HK-2 (cell line): Measurements from ENCODE around the gene ITGA1.
A peak's percentile ranks its signal among the peaks of the same experiment; 100 is the strongest.
"Not testable (repeated sequence)": the region's sequence is repeated elsewhere in the genome, so short reads cannot be mapped to it uniquely, and the experiment has no call there.

Source experiments
- DNase-seq: peaks from one replicate; pipeline ENCODE4 v3.0.0-alpha.2; 2018; ENCODE audit not compliant: unreplicated experiment

ITGA1 gene

DNA sequence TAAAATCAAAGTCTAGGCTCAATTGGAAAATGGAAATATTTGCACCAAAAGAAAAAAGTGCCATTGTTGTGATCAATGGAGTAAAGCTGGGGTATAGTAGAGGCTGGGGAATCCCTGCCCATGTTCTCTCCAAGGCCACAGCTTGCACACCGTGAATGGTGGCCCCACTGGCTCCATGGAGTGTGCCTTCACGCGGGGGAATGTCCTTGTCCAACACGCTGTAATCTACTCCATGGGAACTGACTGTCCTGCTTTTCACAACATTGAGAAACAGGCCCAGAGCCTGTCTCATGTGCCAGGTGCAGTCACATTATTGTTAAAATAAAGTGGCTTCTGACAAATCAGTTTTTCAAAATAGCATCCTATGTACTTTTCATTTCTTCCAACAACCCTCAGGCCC lies 168.3 kb downstream of the ITGA1 start:
- DNase-seq = no peak

DNA sequence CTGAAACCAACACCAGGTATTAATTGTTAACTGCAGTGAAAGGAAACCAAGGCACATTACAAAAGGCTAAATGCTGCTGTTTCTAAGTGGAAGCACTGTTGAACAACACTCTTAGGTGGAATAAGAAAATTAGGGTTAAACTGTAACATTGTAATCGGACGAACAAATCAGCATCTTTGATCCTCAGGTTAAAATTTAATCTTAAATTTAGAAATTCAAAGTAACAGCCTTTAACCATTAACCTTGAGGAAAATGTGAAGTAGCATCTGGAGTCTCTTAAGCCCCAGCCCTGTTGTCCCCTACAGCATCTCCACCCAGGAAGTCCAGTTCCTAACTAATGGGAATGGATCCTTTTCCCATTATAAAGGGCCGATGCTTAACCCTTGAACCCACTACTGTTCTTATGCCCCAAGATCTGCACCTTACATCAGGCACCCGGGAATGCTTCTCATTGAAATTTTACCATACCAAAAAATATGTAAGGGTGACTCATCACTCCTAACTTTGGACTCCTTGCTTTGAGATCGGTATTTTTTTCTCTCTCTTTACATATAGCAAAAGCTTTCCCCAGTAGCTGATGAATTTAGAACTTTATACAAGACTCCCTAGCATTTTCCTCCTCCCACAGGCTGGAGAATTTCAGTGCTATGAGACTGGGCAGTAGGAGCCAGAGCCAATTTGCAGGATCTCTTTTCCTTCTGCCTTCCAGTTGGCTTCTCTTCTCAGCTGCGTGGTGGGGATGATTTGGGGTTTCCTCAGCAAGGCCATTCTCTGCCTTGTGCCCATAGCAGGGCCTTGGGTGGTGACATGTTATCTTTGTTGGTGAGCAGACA lies 169.4 kb downstream of the ITGA1 start:
- no peak for DNase-seq

DNA sequence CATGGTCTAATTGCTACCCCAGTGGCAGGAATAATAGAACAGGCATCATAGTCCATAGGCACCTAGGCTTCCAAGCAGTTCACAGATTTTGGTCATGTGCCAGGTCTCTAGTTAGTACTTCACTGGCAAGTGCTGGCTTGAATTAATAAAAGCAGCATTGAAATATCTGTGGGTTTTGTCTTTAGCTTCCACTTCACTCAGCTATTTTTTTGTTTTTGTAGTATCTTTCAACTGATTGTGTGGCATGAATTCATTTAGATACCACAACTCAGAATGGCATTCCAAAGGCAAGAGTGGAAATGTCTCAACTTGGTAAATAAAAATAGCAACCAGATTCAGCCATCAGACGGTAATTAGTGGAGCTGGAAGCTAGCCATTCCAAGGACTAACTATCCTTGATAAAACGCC lies 173.6 kb downstream of the ITGA1 start:
- no peak for DNase-seq

DNA sequence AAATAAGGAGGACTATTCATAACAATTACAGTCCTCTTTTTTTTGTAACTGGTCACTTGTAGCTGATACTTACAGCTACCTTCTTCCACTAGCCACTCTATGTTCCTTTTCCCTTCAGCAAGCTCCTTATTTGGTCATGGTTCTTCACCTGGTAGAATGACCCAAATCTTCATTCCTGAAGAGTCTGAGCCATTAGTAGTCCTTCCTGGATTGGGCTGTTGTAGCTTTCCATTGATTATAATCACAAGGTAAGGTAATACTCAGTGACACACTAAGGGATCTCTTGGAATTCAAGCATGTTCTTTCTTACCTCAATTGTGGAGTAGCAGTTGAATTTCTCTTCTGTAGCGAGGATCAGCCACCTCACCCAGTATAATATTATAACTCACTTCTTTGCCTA lies 175.9 kb downstream of the ITGA1 start:
- no peak for DNase-seq

DNA sequence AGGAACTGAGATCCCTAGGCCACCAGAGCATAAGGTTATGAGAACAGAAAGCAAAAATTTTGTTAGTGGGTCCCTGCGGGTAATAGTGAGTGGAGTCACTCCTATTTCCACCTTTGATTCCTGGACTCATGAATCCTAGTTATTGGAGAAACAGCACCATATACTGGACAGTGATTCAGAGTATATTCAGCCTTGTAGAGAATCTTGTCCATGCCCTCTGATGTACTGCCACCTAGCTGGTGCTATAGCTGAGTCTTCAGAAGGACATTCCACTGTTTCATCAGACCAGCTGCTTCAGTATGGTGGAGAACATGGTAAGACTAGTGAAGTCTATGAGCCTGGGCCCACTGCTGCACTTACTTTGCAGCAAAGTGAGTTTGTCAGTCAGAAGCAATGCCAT lies 176.4 kb downstream of the ITGA1 start:
- no peak for DNase-seq

DNA sequence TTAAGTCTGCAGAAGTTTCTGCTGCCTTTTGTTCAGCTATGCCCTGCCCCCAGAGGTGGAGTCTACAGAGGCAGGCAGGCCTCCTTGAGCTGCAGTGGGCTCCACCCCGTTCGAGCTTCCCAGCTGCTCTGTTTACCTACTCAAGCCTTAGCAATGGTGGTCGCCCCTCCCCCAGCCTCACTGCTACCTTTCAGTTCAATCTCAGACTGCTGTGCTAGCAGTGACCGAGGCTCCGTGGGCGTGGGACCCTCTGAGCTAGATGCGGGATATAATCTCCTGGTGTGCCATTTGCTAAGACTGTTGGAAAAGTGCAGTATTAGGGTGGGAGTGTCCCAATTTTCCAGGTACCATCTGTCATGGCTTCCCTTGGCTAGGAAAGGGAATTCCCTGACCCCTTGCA lies 188.4 kb downstream of the ITGA1 start:
- not testable (repeated sequence) for DNase-seq

DNA sequence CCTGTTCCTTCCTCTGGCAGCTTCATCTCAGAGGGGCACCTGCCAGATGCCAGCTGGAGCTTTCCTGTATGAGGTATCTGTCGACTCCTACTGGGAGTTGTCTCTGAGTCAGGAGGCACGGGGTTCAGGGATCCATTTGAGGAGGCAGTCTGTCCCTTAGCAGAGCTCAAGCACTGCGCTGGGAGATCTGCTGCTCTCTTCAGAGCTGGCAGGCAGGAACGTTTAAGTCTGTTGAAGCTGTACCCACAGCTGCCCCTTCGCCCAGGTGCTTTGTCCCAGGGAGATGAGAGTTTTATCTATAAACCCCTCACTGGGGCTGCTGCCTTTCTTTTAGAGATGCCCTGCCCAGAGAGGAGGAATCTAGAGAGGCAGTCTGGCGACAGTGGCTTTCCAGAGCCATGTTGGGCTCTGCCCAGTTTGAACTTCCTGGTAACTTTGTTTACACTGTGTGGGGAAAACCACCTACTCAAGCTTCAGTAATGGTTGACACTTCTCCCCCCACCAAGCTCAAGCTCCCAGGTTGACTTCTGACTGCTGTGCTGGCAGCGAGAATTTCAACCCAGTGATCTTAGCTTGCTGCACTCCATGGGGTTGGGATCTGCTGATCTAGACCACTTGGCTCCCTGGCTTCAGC lies 189.7 kb downstream of the ITGA1 start:
- no peak for DNase-seq

DNA sequence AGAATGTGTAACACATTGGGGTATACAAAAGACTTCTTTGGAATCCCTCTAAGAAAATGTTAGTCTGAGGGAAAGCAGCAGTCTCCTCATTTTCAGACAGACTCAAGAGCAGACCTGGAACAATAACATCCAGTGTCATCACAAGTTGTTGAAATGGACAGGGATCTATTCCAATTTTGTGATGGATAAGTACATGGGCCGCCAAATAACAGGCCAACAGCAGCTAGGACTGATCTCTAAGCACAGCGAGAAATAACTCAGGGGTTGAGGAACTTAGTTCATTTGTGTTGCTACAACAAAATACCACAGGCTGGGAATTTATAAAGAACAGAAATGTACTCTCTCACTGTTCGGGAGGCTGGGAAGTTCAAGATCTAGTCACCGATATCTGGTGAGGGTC lies 193.8 kb downstream of the ITGA1 start:
- no peak for DNase-seq

DNA sequence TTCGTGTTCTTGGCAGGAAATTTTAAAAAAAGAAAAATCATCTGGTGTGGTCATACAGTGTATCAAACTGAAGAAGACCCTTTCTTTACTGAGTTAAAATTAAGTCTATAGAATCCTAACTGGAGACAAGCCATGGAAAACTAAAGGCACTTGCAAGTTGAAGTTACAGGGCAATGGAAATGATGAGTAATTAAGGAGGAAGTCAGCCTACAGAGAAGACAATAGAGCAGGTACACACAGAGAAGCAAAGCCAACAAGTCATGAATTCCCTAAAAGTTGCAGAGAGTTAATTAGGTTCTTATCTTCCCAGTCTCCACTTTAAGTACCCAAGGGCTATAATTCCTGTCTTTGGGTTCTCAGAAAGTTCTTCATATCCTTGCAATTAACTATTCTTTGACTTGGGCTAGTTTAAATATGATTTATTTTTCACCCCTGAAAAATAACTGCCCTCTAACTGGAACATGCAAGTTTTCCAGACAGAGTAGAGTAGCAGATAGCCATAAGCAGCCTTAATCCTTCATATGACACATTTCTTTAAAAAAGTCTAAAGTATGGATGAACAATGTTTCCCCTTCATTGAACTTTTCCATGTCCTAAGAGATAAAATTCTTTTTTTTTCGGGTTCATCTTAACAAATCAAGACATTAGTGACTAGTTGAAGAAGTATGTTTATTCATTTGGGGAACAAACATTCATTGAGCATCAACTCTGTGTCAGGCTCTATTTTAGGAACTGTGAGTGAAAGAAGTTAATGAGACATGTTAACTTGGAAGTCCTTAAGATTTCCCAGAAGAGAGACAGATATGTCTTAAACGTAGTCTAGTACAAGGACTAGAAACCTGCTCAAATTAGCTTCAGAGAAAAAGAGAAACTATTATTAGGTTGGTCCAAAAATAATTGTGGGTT lies 196.3 kb downstream of the ITGA1 start:
- no peak for DNase-seq

DNA sequence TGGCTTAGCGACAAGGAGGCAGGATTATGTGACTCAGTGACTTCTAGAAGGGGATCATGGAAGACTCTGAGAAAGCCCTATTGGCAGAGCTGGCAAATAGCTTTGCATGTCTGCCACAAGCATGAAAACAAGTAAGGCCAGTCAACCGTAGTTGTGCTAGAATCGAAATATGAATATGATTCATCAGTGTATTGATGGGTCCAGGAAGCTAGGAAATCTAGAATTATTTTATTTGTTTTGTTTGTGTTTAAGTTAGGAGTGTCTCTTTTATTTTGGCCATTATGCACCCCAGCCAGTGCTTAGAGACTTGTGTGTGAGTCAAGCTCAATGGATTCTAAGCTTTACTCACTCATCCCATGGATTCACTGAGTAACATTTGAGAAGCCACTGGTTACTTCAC lies 197.6 kb downstream of the ITGA1 start:
- no peak for DNase-seq

DNA sequence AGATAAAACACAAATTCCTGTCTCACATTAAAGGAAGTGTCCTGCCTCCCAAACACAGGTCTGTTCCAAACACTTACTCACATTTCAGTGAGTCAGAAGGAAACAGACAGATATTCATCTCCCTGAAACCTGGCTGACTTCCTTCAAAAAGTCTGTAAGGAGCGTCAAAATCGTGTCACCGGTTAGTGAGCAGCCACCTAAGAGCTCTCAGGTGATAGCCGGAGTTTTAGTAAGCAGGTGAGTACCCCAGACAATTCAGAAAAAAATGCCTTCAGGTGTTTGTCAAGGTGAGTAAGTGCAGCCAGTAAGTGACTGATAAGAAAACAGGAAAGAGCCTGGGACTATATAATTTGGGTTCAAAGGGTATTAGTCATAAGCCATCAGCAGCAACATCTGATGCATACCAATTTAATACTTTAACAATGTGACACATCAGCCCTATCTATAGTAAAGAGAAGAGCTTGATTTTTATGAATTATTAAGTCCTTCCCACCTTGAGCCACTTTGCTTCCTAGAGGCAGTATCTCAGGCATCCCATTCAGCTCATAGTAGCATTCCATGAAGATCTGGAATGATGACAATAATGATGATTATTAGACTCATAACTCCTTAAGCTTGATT lies 200.1 kb downstream of the ITGA1 start:
- peak; percentile 3 for DNase-seq

DNA sequence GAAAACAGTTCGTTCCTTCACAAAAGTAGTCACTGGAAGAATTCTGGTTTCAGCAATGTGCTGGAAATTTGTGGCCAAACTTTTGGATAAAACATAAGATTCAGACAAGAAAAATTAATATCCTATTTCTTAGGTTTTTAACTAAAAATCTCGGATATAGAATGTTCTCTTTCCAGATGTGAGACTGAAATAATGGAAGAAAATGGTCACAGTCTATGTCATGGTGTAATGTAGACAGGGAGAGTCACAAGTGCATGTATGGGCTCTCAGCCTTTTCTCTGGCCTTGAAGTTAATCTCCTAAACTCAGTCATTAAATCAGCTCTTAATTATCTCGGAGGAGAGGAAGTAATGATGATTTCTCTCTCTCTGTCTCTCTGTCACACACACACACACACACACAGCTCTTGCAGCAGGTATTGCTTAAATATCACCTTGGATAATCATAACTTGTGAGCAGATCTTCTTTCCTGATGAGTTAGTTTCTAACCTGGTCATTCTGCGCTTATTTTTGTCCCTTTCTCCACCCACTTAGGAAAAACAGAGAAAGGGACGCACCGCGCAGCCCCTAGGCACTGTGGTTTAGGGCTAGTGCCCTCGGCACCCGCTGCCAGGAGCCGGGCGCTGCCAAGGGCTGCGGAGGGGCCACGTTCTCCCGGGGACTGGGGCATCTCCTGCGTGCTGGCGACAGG lies 200.8 kb downstream of the ITGA1 start:
- DNase-seq = no peak

DNA sequence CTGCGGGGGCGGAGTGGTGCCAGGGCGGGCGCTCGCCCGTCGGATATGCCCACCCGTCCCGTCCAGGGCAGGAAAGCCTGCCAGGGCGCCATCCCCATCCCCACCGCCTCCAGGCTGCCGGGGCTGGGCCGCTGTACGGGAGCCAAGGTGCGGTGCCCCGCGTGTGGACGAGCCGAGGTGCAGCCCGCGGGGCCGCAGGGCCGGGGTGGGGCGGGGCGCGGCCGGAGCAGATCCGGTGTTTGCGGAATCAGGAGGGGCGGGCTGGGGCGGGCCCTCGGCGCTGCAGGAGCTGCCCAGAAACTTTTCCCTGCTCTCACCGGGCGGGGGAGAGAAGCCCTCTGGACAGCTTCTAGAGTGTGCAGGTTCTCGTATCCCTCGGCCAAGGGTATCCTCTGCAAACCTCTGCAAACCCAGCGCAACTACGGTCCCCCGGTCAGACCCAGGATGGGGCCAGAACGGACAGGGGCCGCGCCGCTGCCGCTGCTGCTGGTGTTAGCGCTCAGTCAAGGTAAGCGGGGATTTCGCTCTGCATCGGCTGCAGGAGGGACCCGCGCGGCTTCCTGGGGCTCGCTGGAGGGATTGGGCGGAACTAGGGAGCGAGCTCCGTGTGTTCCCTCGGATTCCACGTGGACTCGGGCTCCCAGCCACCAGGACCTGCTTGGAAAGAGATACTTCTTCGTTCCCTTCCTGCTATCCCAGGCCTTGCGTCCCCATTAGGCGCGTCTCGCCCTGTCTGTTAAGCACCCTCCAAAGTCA lies 201.5 kb downstream of the ITGA1 start, which contains the start of gene ITGA2:
ITGA2 (plus strand) TSS at position 328 of the 756 bp plus-strand sequence; CDS start at position 445, 117 bp downstream.
- DNase-seq = peak; percentile 50

DNA sequence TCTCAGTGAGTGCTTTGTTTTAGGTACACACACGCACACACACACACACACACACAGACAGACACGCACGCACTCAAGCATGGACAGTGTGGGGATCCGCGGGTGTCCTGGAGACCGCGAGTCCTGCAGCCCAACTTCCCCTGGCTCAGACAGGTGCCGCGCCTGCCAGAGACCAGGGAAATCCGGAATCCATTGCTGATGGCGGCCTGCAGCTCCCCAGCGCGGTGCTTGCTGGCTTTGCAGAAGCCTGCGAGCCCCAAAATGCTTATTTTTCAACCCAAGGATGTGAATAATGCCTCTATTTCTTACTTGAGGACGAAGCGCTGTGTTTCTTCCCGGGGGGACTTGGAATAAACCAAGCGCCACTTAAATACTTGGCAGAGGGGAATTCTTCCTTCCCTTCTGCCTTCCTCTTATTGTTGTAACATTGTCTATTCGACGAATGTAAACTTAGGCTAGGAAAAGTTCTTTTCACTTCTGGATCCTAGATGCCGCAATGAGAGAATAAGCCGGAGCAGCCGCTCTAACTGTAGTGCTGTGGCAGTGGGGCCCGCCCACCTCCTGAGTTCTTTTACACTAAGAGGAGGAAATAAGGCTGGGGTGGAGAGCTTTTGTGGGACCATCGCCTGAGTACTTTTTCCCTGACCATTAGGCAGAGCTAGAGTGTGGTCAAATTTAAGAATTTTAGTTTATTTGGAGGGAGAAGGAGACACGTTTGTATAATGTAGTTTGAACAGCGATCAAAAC lies 202.2 kb downstream of the ITGA1 start:
- DNase-seq = peak; percentile 25

DNA sequence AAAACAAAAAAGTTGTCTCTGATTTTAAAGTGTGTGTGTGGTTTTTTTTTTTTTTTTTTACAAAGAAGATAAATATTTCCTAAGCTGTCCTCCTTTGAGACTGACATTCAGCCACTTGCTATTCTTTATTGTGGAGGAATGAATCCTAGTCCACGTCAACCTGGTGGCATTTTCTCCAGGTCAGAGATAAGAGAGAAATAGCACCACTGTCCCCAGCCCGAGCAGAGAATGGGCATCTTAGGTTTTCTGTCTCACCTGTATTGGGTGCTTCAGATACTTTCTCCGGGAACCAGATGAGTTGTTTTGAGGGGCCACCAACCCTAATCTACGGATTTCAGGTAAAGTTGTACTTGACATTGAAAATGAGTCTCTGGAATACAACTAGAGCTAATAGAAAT lies 202.8 kb downstream of the ITGA1 start:
- DNase-seq = no peak

DNA sequence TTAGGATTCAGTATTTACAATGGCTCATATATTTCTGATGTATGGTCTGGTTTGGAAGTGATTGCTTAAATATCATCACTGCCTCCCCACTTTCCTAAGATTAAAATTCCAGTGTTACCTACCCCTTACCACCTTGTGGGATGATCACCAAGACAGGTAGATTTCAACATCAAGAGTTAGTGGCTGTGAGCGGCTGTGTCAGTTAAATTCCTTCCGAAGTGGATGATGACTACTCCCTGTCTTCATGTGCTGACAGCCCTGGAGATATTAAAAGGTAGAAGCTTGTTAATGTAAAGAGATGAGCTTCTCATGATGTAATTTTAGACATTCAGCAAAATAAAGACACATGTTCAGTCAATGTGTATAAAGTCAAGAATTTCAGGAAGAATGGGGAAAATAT lies 205.7 kb downstream of the ITGA1 start:
- no peak for DNase-seq

DNA sequence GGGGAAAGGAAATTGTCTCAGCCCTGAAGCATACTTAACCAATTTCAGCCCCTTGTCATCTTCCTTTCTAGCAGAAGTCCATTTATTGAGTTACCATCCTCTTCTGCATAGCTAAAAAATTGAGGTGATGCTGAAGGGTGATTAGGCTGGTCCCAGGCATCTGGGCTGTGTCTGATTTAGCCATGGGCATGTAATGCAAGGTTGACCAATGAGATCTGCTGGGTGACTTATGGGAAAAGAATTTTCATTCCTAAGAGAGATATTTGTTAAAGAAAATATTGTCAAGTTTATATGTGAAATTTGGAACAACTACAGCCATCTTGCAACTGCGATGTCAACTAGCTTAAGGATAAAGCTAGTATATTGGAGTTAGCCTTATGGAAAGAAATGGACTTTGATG lies 206.6 kb downstream of the ITGA1 start:
- no peak for DNase-seq

DNA sequence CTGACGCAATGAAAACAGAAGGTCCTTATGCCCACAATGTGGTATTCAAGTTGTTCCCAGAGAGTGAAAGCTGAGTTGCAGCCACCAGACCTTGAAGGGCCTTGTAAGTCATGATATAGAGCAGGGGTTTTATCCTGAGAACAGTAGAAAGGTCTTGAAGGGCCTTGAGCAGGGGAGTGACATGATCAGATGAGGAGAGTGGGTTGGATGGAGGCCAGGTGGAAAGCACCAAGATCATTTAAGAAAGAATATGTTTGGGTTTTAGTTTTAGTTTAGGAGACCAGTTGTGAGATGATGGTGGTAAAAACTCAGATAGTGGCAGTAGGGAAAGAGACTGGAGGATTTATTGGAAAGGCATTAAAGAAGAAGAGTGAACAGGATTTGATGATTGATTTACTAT lies 207.4 kb downstream of the ITGA1 start:
- DNase-seq = no peak

DNA sequence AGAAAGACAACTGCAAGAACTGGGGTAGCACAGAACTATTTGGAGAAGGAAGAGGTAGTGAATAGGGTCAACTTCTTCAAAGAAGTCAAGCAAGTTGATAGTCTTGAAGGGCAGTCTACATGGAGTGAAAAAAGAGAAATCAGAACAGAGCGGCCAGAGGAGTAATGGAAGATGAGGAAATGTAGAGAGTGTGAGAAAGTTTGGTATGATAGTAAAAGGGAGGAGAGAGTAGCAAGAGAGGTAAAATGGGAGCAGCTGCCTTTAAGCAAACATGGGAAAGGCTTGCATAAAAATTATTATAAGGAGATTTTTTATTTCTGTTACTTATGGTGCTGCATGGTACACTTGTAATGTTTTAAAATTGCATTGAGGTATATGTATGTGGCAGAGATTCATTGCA lies 208.2 kb downstream of the ITGA1 start:
- no peak for DNase-seq

DNA sequence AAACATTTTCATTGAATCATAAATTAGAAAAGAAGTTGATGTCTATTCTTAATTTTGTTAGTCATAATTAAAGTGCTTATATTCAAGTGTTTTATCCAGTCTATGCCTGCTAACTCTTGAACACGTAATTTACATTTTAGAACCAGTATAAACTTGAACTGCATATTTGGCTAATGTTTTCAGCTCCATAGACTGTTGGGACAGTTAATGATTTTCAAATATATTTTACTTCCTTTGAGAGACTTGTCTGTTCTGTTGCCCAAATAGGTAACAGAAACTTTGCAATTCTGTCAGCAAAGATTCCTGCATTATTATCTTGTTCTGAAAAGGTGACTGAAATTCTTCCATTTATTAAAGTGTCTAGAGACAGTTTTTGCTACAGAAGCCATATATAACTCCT lies 209.3 kb downstream of the ITGA1 start:
- no peak for DNase-seq
